ENCODE results near the gene LHX8. TPM values are rescaled to one million over a fixed set of nuclear protein-coding genes. Genes with fewer than 3 reads are reported as not detected.

LHX8 gene
- total RNA-seq, 1 donor from 2014 or later, result 0.52 TPM

DNA sequence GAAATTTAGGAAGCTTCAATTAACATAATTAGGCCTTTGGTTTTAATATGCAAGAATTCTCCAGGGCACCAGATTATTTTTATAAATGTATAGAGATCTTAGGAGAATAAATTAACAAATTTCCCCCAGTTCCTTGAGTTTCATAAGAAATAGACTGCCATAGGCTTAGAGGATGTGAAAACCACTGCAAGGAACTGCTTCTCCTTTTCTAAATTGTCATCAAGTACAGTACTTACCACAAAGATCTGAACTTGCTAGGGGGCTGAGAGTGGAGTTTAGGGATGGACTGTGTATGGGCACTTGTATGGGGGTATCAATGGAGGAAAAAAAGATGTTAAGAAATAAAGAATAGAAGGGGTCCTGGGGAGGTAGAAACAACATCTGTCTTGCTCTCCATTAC lies 31.1 kb downstream of the LHX8 start:
- Mint-ChIP-seq H3K36me3 (ENCODE audit: low read depth, unreplicated experiment) (no peaks in the 10 kb centered on the region), H3K27ac (ENCODE audit: unreplicated experiment) (no peak overlapping the region), H3K4me3 (ENCODE audit: unreplicated experiment) (no peak overlapping the region), H3K9me3 (ENCODE audit: unreplicated experiment) (no peaks in the 10 kb centered on the region), H3K27me3 (ENCODE audit: low read depth, unreplicated experiment) (peaks cover 8% of the 10 kb centered on the region), H3K4me1 (ENCODE audit: low read depth, unreplicated experiment) (no peaks in the 10 kb centered on the region)
- H3K4me1 ChIP-seq (ENCODE audit: insufficient read depth, low read length), result no peaks in the 10 kb centered on the region
- no peaks in the 10 kb centered on the region for H3K36me3 ChIP-seq (ENCODE audit: insufficient read depth, low read length)
- H3K27ac ChIP-seq (ENCODE audit: low read depth, low read length), result no peak overlapping the region
- H3K9me3 ChIP-seq (ENCODE audit: insufficient read depth, low read depth, low read length), result no peaks in the 10 kb centered on the region
- H3K9ac ChIP-seq (ENCODE audit: low read length), result no peak overlapping the region
- no peak overlapping the region for H3K4me2 ChIP-seq (ENCODE audit: low read length)
- FAIRE-seq (no peak), DNase-seq (ENCODE audit: low read depth) (no peak)
- H2AFZ ChIP-seq (ENCODE audit: low read depth, low read length), result no peak overlapping the region
- H3K79me2 ChIP-seq (ENCODE audit: insufficient read depth, low read length), result no peaks in the 10 kb centered on the region
- H3K27me3 ChIP-seq (ENCODE audit: insufficient read depth, low read length), result peaks cover 2% of the 10 kb centered on the region
- no peak overlapping the region for H3K4me3 ChIP-seq (ENCODE audit: insufficient read depth, low read depth, low read length)
- no peak for TF ChIP-seq EZH2 (IDR thresholded peaks at IDR 0.05; ENCODE audit: insufficient read depth, low read length)
- TF ChIP-seq, protein P1, sequence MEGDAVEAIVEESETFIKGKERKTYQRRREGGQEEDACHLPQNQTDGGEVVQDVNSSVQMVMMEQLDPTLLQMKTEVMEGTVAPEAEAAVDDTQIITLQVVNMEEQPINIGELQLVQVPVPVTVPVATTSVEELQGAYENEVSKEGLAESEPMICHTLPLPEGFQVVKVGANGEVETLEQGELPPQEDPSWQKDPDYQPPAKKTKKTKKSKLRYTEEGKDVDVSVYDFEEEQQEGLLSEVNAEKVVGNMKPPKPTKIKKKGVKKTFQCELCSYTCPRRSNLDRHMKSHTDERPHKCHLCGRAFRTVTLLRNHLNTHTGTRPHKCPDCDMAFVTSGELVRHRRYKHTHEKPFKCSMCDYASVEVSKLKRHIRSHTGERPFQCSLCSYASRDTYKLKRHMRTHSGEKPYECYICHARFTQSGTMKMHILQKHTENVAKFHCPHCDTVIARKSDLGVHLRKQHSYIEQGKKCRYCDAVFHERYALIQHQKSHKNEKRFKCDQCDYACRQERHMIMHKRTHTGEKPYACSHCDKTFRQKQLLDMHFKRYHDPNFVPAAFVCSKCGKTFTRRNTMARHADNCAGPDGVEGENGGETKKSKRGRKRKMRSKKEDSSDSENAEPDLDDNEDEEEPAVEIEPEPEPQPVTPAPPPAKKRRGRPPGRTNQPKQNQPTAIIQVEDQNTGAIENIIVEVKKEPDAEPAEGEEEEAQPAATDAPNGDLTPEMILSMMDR (IDR thresholded peaks at IDR 0.05; ENCODE audit: insufficient read depth, low read depth, low read length), result no peak
- H4K20me1 ChIP-seq (ENCODE audit: insufficient read depth, low read length), result no peaks in the 10 kb centered on the region

DNA sequence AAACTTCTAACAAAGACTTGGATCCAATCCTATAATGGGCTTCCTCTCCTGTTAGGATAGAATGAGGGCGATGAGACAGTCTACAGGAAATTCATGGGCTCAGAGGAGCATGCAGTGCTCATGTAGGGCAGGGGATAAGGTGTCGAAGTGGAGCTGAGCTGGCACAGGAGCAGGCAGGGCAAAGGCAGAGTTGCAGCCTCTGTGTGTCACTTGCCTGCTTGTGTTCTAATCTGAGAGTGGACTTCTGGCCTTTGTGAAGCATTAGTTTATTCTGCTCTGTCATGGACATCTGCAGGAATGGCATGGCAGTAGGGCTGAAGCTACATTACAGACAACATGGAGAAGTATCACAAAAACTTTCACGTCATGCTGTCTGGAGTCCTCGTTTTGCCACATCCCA lies 32.6 kb downstream of the LHX8 start:
- H3K27ac Mint-ChIP-seq (ENCODE audit: unreplicated experiment), result no peak overlapping the region
- H4K20me1 ChIP-seq (ENCODE audit: insufficient read depth, low read length), result no peaks in the 10 kb centered on the region
- H3K4me1 ChIP-seq (ENCODE audit: insufficient read depth, low read length), result no peaks in the 10 kb centered on the region
- no peaks in the 10 kb centered on the region for H3K9me3 ChIP-seq (ENCODE audit: insufficient read depth, low read depth, low read length)
- no peaks in the 10 kb centered on the region for H3K79me2 ChIP-seq (ENCODE audit: insufficient read depth, low read length)
- H3K4me3 Mint-ChIP-seq (ENCODE audit: unreplicated experiment), result no peak overlapping the region
- H3K4me2 ChIP-seq (ENCODE audit: low read length), result no peak overlapping the region
- H3K27me3 ChIP-seq (ENCODE audit: insufficient read depth, low read length), result peaks cover 2% of the 10 kb centered on the region
- H3K4me1 Mint-ChIP-seq (ENCODE audit: low read depth, unreplicated experiment), result no peaks in the 10 kb centered on the region
- no peaks in the 10 kb centered on the region for H3K36me3 Mint-ChIP-seq (ENCODE audit: low read depth, unreplicated experiment)
- no peak overlapping the region for H3K27ac ChIP-seq (ENCODE audit: low read depth, low read length)
- DNase-seq (ENCODE audit: low read depth) (no peak), FAIRE-seq (no peak)
- H2AFZ ChIP-seq (ENCODE audit: low read depth, low read length), result no peak overlapping the region
- no peak overlapping the region for H3K4me3 ChIP-seq (ENCODE audit: insufficient read depth, low read depth, low read length)
- no peaks in the 10 kb centered on the region for H3K9me3 Mint-ChIP-seq (ENCODE audit: unreplicated experiment)
- H3K36me3 ChIP-seq (ENCODE audit: insufficient read depth, low read length), result no peaks in the 10 kb centered on the region
- TF ChIP-seq EZH2 (IDR thresholded peaks at IDR 0.05; ENCODE audit: insufficient read depth, low read length), result no peak
- TF ChIP-seq, protein P1 (IDR thresholded peaks at IDR 0.05; ENCODE audit: insufficient read depth, low read depth, low read length), result no peak
- H3K9ac ChIP-seq (ENCODE audit: low read length), result no peak overlapping the region
- H3K27me3 Mint-ChIP-seq (ENCODE audit: low read depth, unreplicated experiment), result peaks cover 8% of the 10 kb centered on the region

DNA sequence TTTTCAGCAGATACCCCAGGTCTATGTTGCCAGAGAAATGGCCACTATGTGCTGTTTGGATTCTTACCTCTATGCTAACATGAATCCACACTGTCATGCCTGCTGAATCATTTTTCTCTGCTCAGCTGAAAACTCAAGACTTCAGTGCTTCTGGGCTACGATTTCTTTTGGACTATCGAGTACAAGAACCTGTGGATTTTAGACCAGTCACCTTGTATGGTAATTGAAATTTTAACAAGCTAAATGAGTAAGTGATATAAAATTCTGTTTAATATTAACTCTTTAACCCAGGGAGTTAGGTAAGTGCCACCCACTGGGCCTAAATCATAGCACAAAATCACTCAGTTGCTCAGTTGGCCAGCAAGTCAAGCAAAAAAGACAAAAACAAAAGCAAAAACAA lies 35.8 kb downstream of the LHX8 start:
- H3K27me3 Mint-ChIP-seq (ENCODE audit: low read depth, unreplicated experiment), result peaks cover 8% of the 10 kb centered on the region
- DNase-seq (ENCODE audit: low read depth), result no peak
- no peak overlapping the region for H3K27ac Mint-ChIP-seq (ENCODE audit: unreplicated experiment)
- H3K4me1 Mint-ChIP-seq (ENCODE audit: low read depth, unreplicated experiment), result no peaks in the 10 kb centered on the region
- H3K4me1 ChIP-seq (ENCODE audit: insufficient read depth, low read length), result no peaks in the 10 kb centered on the region
- no peaks in the 10 kb centered on the region for H3K36me3 ChIP-seq (ENCODE audit: insufficient read depth, low read length)
- H3K36me3 Mint-ChIP-seq (ENCODE audit: low read depth, unreplicated experiment), result no peaks in the 10 kb centered on the region
- no peak overlapping the region for H3K4me2 ChIP-seq (ENCODE audit: low read length)
- no peaks in the 10 kb centered on the region for H4K20me1 ChIP-seq (ENCODE audit: insufficient read depth, low read length)
- H3K9me3 ChIP-seq (ENCODE audit: insufficient read depth, low read depth, low read length), result no peaks in the 10 kb centered on the region
- no peak overlapping the region for H3K27ac ChIP-seq (ENCODE audit: low read depth, low read length)
- no peak overlapping the region for H3K4me3 Mint-ChIP-seq (ENCODE audit: unreplicated experiment)
- H3K4me3 ChIP-seq (ENCODE audit: insufficient read depth, low read depth, low read length), result no peak overlapping the region
- TF ChIP-seq EZH2 (IDR thresholded peaks at IDR 0.05; ENCODE audit: insufficient read depth, low read length), result no peak
- TF ChIP-seq, protein P1 (IDR thresholded peaks at IDR 0.05; ENCODE audit: insufficient read depth, low read depth, low read length), result no peak
- no peak overlapping the region for H2AFZ ChIP-seq (ENCODE audit: low read depth, low read length)
- FAIRE-seq, result no peak
- H3K9ac ChIP-seq (ENCODE audit: low read length), result no peak overlapping the region
- no peaks in the 10 kb centered on the region for H3K27me3 ChIP-seq (ENCODE audit: insufficient read depth, low read length)
- H3K9me3 Mint-ChIP-seq (ENCODE audit: unreplicated experiment), result no peaks in the 10 kb centered on the region
- no peaks in the 10 kb centered on the region for H3K79me2 ChIP-seq (ENCODE audit: insufficient read depth, low read length)
